ENCODE data around the gene SLC6A17. TPM values are rescaled to one million over a fixed set of nuclear protein-coding genes. Genes with fewer than 3 reads are reported as not detected.

The SLC6A17 gene
- total RNA-seq, 2 experiments from 2014 or later = not detected

DNA sequence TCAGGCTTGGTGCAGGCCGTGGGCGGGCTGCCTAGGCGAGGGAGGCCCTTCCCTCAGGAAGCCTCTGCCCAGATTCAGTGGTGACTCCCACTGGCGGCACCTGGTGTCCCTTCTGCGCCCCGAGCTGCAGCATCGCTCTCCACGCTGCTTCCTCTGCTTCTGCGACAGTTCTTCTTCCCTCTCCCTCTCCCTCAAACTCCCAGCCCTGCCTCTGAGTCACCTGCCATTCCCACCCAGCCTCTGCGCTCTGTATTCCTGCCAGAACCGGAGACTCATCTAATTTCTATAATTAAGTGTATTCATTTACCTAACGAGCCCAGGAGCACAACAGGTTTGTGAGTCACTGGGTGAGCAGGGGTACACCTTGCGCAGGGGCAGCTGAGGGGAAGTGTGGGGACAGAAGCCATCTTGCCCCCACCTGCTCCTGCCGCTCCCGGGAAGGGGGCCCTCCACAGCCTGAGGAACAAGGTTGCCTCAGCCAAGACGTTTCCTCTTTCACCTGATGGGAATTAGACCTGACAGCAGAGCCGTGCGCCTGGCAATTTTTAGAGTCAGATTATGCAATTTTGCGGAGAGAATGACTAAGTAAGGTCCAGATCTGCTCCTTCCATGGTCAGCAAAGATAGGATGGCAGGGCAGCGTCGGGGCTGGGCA, 79.2 kb downstream of the SLC6A17 start:
- H3K27me3 Mint-ChIP-seq = no peaks in the 10 kb centered on the region
- no peaks in the 10 kb centered on the region for H3K27me3 ChIP-seq (ENCODE audit: control insufficient read depth in 1 of 2, insufficient read depth in 2 of 2, low read length in 2 of 2)

DNA sequence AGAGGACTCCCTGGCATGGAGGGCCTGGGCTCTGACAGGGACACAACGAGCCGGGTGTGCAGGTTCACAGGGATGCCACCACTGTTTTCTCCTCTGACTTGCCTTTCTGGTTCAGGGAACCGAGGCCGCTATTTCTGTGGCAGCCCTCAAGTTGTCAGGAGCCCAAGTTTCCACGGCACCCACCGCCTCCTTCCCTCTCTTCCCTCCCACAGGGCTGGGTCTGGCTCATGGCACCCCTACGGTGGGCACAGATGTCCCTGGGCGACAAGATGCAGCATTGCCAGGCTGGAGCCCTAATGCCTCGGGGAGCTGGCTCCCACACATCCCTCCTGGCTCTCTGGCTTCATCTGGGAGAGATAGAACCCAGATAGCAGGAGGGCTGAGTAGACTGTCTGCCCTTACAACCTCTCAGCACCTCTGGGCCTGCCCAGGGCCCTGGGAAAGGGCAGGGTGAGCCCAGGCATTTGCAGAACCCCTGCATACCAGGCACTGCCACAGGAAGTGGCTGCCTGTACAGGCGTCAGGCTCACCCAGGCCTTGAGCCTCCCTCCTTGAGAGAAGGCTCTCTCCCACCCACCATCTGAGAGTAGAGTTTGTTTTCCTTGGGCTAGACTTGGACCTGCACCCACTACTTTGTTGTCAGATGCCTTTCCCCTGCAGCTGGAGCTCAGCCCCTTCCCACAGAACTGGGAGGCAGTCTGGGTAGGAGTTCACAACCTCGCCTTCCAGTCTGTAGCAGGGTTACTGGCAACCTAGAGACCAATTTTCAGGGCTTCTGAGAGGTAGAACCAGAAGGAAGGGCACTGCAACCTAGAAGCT, 80.3 kb downstream of the SLC6A17 start:
- TF ChIP-seq, protein P1, sequence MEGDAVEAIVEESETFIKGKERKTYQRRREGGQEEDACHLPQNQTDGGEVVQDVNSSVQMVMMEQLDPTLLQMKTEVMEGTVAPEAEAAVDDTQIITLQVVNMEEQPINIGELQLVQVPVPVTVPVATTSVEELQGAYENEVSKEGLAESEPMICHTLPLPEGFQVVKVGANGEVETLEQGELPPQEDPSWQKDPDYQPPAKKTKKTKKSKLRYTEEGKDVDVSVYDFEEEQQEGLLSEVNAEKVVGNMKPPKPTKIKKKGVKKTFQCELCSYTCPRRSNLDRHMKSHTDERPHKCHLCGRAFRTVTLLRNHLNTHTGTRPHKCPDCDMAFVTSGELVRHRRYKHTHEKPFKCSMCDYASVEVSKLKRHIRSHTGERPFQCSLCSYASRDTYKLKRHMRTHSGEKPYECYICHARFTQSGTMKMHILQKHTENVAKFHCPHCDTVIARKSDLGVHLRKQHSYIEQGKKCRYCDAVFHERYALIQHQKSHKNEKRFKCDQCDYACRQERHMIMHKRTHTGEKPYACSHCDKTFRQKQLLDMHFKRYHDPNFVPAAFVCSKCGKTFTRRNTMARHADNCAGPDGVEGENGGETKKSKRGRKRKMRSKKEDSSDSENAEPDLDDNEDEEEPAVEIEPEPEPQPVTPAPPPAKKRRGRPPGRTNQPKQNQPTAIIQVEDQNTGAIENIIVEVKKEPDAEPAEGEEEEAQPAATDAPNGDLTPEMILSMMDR (IDR thresholded peaks at IDR 0.05) = no peak
- peaks cover 9% of the 10 kb centered on the region for H3K36me3 ChIP-seq (ENCODE audit: insufficient read depth, low read length)
- H3K9me3 ChIP-seq (ENCODE audit: control insufficient read depth in 1 of 2, insufficient read depth in 1 of 2, low read length in 2 of 2) = no peaks in the 10 kb centered on the region
- no peak for ATAC-seq (ENCODE audit: poor library complexity)
- no peak for DNase-seq
- Mint-ChIP-seq H3K9me3 (no peaks in the 10 kb centered on the region), H3K4me1 (ENCODE audit: low read depth) (no peaks in the 10 kb centered on the region), H3K27ac (no peak overlapping the region), H3K4me3 (no peak overlapping the region), H3K27me3 (no peaks in the 10 kb centered on the region), H3K36me3 (ENCODE audit: low read depth) (peaks cover 20% of the 10 kb centered on the region)
- CTCF ChIA-PET = interaction anchor here (1.5 kb wide), 1 partner anchor 33 kb away, joined by 3 read pairs; no protein-coding TSS in a partner anchor
- POLR2A ChIA-PET = no interaction called here
- no peaks in the 10 kb centered on the region for H3K4me1 ChIP-seq (ENCODE audit: insufficient read depth, low read length)
- no peak overlapping the region for H3K27ac ChIP-seq (ENCODE audit: low read depth in 1 of 2, low read length in 2 of 2)
- intact Hi-C loops (cut with DNase I, micrococcal nuclease) = no loop called here
- no peak overlapping the region for H3K4me3 ChIP-seq (ENCODE audit: low read length)
- H3K27me3 ChIP-seq (ENCODE audit: control insufficient read depth in 1 of 2, insufficient read depth in 2 of 2, low read length in 2 of 2) = no peaks in the 10 kb centered on the region

More for the DNA sequence above, 79.2 kb downstream of the SLC6A17 start:
- peaks cover 16% of the 10 kb centered on the region for H3K36me3 Mint-ChIP-seq (ENCODE audit: low read depth)
- no peaks in the 10 kb centered on the region for H3K9me3 Mint-ChIP-seq
- intact Hi-C loops (cut with DNase I, micrococcal nuclease) = no loop called here
- ATAC-seq (ENCODE audit: poor library complexity) (no peak), DNase-seq (no peak)
- Histone ChIP-seq H3K36me3 (ENCODE audit: insufficient read depth, low read length) (peaks cover 11% of the 10 kb centered on the region), H3K27ac (ENCODE audit: low read depth in 1 of 2, low read length in 2 of 2) (no peak overlapping the region), H3K4me1 (ENCODE audit: insufficient read depth, low read length) (no peaks in the 10 kb centered on the region), H3K9me3 (ENCODE audit: control insufficient read depth in 1 of 2, insufficient read depth in 1 of 2, low read length in 2 of 2) (no peaks in the 10 kb centered on the region), H3K4me3 (ENCODE audit: low read length) (no peak overlapping the region)
- CTCF ChIA-PET = interaction anchor here (1.5 kb wide), 1 partner anchor 32 kb away, joined by 3 read pairs; no protein-coding TSS in a partner anchor
- H3K27ac Mint-ChIP-seq = no peak overlapping the region
- H3K4me3 Mint-ChIP-seq = no peak overlapping the region
- TF ChIP-seq, protein P1 (IDR thresholded peaks at IDR 0.05) = no peak
- no peaks in the 10 kb centered on the region for H3K4me1 Mint-ChIP-seq (ENCODE audit: low read depth)
- POLR2A ChIA-PET = no interaction called here

DNA sequence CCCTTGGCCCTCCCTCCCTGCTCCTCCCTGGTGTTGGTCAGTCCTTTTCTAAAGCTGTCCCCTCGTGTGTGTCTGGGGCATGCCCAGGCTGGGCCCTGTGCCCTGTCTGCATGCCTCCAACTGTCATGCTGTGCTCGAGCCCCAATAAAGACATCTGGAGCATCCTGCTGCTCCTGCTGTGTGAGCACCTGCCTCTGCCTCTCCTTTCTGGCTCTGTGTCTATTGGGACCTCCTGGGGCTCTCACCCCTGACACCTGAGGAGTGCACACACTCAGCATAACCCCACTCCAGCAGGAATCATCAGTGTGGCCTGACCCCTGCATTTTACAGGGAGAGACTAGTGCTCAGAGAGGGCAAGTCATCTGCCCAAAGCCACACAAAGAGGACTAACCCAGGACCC, 83.6 kb downstream of the SLC6A17 start:
- Histone ChIP-seq H3K36me3 (ENCODE audit: insufficient read depth, low read length) (peaks cover 3% of the 10 kb centered on the region), H3K4me1 (ENCODE audit: insufficient read depth, low read length) (no peaks in the 10 kb centered on the region), H3K4me3 (ENCODE audit: low read length) (no peak overlapping the region), H3K9me3 (ENCODE audit: control insufficient read depth in 1 of 2, insufficient read depth in 1 of 2, low read length in 2 of 2) (no peaks in the 10 kb centered on the region), H3K27ac (ENCODE audit: low read depth in 1 of 2, low read length in 2 of 2) (no peak overlapping the region), H3K27me3 (ENCODE audit: control insufficient read depth in 1 of 2, insufficient read depth in 2 of 2, low read length in 2 of 2) (no peaks in the 10 kb centered on the region)
- no peak for ATAC-seq (ENCODE audit: poor library complexity)
- ChIA-PET CTCF (no interaction called here), POLR2A (no interaction called here)
- no peaks in the 10 kb centered on the region for H3K4me1 Mint-ChIP-seq (ENCODE audit: low read depth)
- no peaks in the 10 kb centered on the region for H3K9me3 Mint-ChIP-seq
- TF ChIP-seq, protein P1 (IDR thresholded peaks at IDR 0.05) = no peak
- no peak overlapping the region for H3K4me3 Mint-ChIP-seq
- no peak for DNase-seq
- H3K27ac Mint-ChIP-seq = no peak overlapping the region
- intact Hi-C loops (cut with DNase I, micrococcal nuclease) = no loop called here
- peaks cover 10% of the 10 kb centered on the region for H3K36me3 Mint-ChIP-seq (ENCODE audit: low read depth)
- no peaks in the 10 kb centered on the region for H3K27me3 Mint-ChIP-seq
